HTERT RPE-1 (cell line): Measurements from ENCODE around the gene MAD1L1.
"Not testable (repeated sequence)": the region's sequence is repeated elsewhere in the genome, so short reads cannot be mapped to it uniquely, and the experiment has no call there.

Source experiments
- in situ Hi-C: fragments of 300-500 bp; cut with MboI; formaldehyde crosslinking; loops from 4 replicates; pipeline ENCODE4 v1.14.3; 2020; ENCODE audit warnings: low sequenced_read_pairs

MAD1L1 gene

GRCh38 chr7:2006921-2007381, 225.8 kb downstream of the MAD1L1 start:
- in situ Hi-C loops: no loop called here

- in situ Hi-C loops: no loop called here
Measured at GRCh38 chr7:2006231-2006771, 226.4 kb downstream of the MAD1L1 start.

- in situ Hi-C loops: no loop called here
Measured at GRCh38 chr7:2005786-2006185, 227.0 kb downstream of the MAD1L1 start.

- in situ Hi-C loops: no loop called here
Measured at GRCh38 chr7:2004841-2005725, 227.7 kb downstream of the MAD1L1 start.

- in situ Hi-C loops: no loop called here
Measured at GRCh38 chr7:2003931-2004812, 228.6 kb downstream of the MAD1L1 start.

GRCh38 chr7:2003451-2003930, 229.3 kb downstream of the MAD1L1 start:
- in situ Hi-C loops: no loop called here

- in situ Hi-C loops: no loop called here
Measured at GRCh38 chr7:2002561-2003450, 229.9 kb downstream of the MAD1L1 start.

GRCh38 chr7:2001601-2002442, 230.9 kb downstream of the MAD1L1 start:
- in situ Hi-C loops: no loop called here

GRCh38 chr7:2000746-2001321, 231.9 kb downstream of the MAD1L1 start:
- in situ Hi-C loops: no loop called here

GRCh38 chr7:2000153-2000687, 232.5 kb downstream of the MAD1L1 start:
- in situ Hi-C loops: no loop called here

- in situ Hi-C loops: no loop called here
Measured at GRCh38 chr7:1999278-1999984, 233.3 kb downstream of the MAD1L1 start.

- in situ Hi-C loops: no loop called here
Measured at GRCh38 chr7:1998146-1998545, 234.6 kb downstream of the MAD1L1 start.

GRCh38 chr7:1997537-1998076, 235.1 kb downstream of the MAD1L1 start:
- in situ Hi-C loops: no loop called here

- in situ Hi-C loops: no loop called here
Measured at GRCh38 chr7:1996816-1997215, 235.9 kb downstream of the MAD1L1 start.

- in situ Hi-C loops: not testable (repeated sequence)
Measured at GRCh38 chr7:1995911-1996420, 236.8 kb downstream of the MAD1L1 start.

GRCh38 chr7:1995426-1995825, 237.3 kb downstream of the MAD1L1 start:
- in situ Hi-C loops: no loop called here

- in situ Hi-C loops: no loop called here
Measured at GRCh38 chr7:1994931-1995330, 237.8 kb downstream of the MAD1L1 start.
